HepG2 (cell line): ENCODE measurements around the gene PDPK1. TPM values are rescaled to one million over a fixed set of nuclear protein-coding genes. Genes with fewer than 3 reads are reported as not detected.

ENCODE experiments used
- JDP2 ChIP-seq: sonication (generic); formaldehyde crosslinking; IDR thresholded peaks from 2 replicates; pipeline ENCODE4 v1.8.1; 2022; ENCODE audit warnings: missing genetic modification reagents, borderline replicate concordance
- MED8 ChIP-seq: sonication (generic); formaldehyde crosslinking; IDR thresholded peaks from 2 replicates; pipeline ENCODE4 v1.8.1; 2023; ENCODE audit warnings: mild to moderate bottlenecking, missing genetic modification reagents; ENCODE audit not compliant: insufficient replicate concordance
- NONO ChIP-seq, 2 experiments: fragments of 450-650 bp in 1 of 2; sonication (generic) in 1 of 2; formaldehyde crosslinking in 1 of 2; IDR thresholded peaks in 1 of 2; conservative IDR thresholded peaks in 1 of 2; 2 replicates each; pipeline versions ENCODE4 v1.6.1 to v1.8.0; 2017 to 2022; ENCODE audit warnings: mild to moderate bottlenecking in 1 of 2, missing genetic modification reagents in 1 of 2, moderate library complexity in 1 of 2
- NR2C2 ChIP-seq: sonication (generic); formaldehyde crosslinking; IDR thresholded peaks from 2 replicates; pipeline ENCODE4 v1.4.0; 2020; ENCODE audit warnings: missing genetic modification reagents, mild to moderate bottlenecking, moderate library complexity, borderline replicate concordance
- POLR2G ChIP-seq: fragments of 200-400 bp; formaldehyde crosslinking; IDR thresholded peaks from 2 replicates; pipeline ENCODE4 v1.6.1; 2018; ENCODE audit warnings: mild to moderate bottlenecking, low read depth, low read length, moderate library complexity
- SMAD1 ChIP-seq: sonication (generic); formaldehyde crosslinking; IDR thresholded peaks from 2 replicates; pipeline ENCODE4 v1.4.0; 2020; ENCODE audit warnings: missing genetic modification reagents, low read depth, mild to moderate bottlenecking, borderline replicate concordance
- TBX2 ChIP-seq: sonication (generic); formaldehyde crosslinking; IDR thresholded peaks from 2 replicates; pipeline ENCODE4 v1.5.0; 2020; ENCODE audit warnings: missing genetic modification reagents, mild to moderate bottlenecking, borderline replicate concordance
- TGIF2 ChIP-seq: IDR thresholded peaks from 2 replicates; pipeline ENCODE4 v1.6.1; 2016; ENCODE audit warnings: control low read depth, missing compliant biosample characterization
- TOPORS ChIP-seq: sonication (generic); formaldehyde crosslinking; IDR thresholded peaks from 2 replicates; pipeline ENCODE4 v1.8.0; 2023; ENCODE audit warnings: mild to moderate bottlenecking, missing genetic modification reagents
- YY1 ChIP-seq: IDR thresholded peaks from 2 replicates; pipeline ENCODE4 v1.6.1; 2011; ENCODE audit warnings: low read length, low read depth, moderate library complexity, mild to moderate bottlenecking; ENCODE audit not compliant: insufficient read depth, insufficient replicate concordance
- ZNF12 ChIP-seq: sonication (generic); formaldehyde crosslinking; IDR thresholded peaks from 2 replicates; pipeline ENCODE4 v1.5.0; 2020; ENCODE audit warnings: missing genetic modification reagents
- ZNF136 ChIP-seq: sonication (generic); formaldehyde crosslinking; IDR thresholded peaks from 2 replicates; pipeline ENCODE4 v1.8.1; 2022; ENCODE audit warnings: low read depth, mild to moderate bottlenecking, moderate library complexity, missing genetic modification reagents
- ZNF33B ChIP-seq: sonication (generic); formaldehyde crosslinking; IDR thresholded peaks from 2 replicates; pipeline ENCODE4 v1.5.1; 2020; ENCODE audit warnings: mild to moderate bottlenecking, missing genetic modification reagents
- ZNF510 ChIP-seq: sonication (generic); formaldehyde crosslinking; IDR thresholded peaks from 2 replicates; pipeline ENCODE4 v1.4.0; 2020; ENCODE audit warnings: low read depth, mild to moderate bottlenecking, missing genetic modification reagents
- ZNF563 ChIP-seq: sonication (generic); formaldehyde crosslinking; IDR thresholded peaks from 2 replicates; pipeline ENCODE4 v1.8.0; 2022; ENCODE audit warnings: mild to moderate bottlenecking, moderate library complexity, missing genetic modification reagents
- ZNF577 ChIP-seq: sonication (generic); formaldehyde crosslinking; IDR thresholded peaks from 2 replicates; pipeline ENCODE4 v1.4.0; 2020; ENCODE audit warnings: mild to moderate bottlenecking, low read depth, missing genetic modification reagents, borderline replicate concordance
- ZNF605 ChIP-seq: sonication (generic); formaldehyde crosslinking; IDR thresholded peaks from 2 replicates; pipeline ENCODE4 v1.8.0; 2022; ENCODE audit warnings: mild to moderate bottlenecking, missing genetic modification reagents
- ZNF678 ChIP-seq: sonication (generic); formaldehyde crosslinking; IDR thresholded peaks from 2 replicates; pipeline ENCODE4 v1.4.0; 2020; ENCODE audit warnings: mild to moderate bottlenecking, missing genetic modification reagents
- ZNF841 ChIP-seq: sonication (generic); formaldehyde crosslinking; IDR thresholded peaks from 2 replicates; pipeline ENCODE4 v1.8.1; 2023; ENCODE audit warnings: missing genetic modification reagents, borderline replicate concordance
- ZSCAN25 ChIP-seq: sonication (generic); formaldehyde crosslinking; IDR thresholded peaks from 2 replicates; pipeline ENCODE4 v1.8.0; 2022; ENCODE audit warnings: mild to moderate bottlenecking, missing genetic modification reagents
- polyA plus RNA-seq, 8 experiments: library from polyadenylated mRNA; depleted of rRNA in 3 of 8; stranded (reverse) in 7 of 8; unstranded in 1 of 8; fragments of >200 nt; fragmentation: Illumina TruSeq in 4 of 8; extraction: Trizol in 4 of 8; gene quantifications; 2 replicates each; pipeline versions ENCODE4 v1.2.1 to v1.2.3, GENCODE V29; 2011 to 2016; ENCODE audit warnings: low read depth in 4 of 8, missing spikeins in 1 of 8, mixed read lengths in 1 of 8; ENCODE audit not compliant: insufficient read depth in 1 of 8
- total RNA-seq, 5 experiments: library from RNA; depleted of rRNA; stranded (reverse); fragments of >200 nt; fragmentation: Illumina TruSeq; extraction: Trizol; gene quantifications; 2 replicates each; pipeline ENCODE4 v1.2.3, GENCODE V29; 2016; ENCODE audit warnings: low read depth in 1 of 5
- TF ChIP-seq, protein P1 (sequence below): sonication (generic); formaldehyde crosslinking; IDR thresholded peaks from 2 replicates; pipeline ENCODE4 v1.5.0; 2020; ENCODE audit warnings: mild to moderate bottlenecking, missing genetic modification reagents, moderate library complexity
- TF ChIP-seq, protein P2 (sequence below): IDR thresholded peaks from 2 replicates; pipeline ENCODE4 v1.6.1; 2016; ENCODE audit warnings: missing genetic modification reagents, missing compliant biosample characterization
- TF ChIP-seq, protein P3 (sequence below): sonication (generic); formaldehyde crosslinking; IDR thresholded peaks from 2 replicates; pipeline ENCODE4 v1.4.0; 2020; ENCODE audit warnings: mild to moderate bottlenecking, missing genetic modification reagents
- TF ChIP-seq, protein P4 (sequence below): sonication (generic); formaldehyde crosslinking; IDR thresholded peaks from 2 replicates; pipeline ENCODE4 v1.5.0; 2020; ENCODE audit warnings: mild to moderate bottlenecking, missing genetic modification reagents

PDPK1 gene
- total and polyA plus RNA-seq, 2 of the 13 experiments (the other 11 are each of a cell fraction or from before 2014, with no cell fraction given): 59.6 to 129 TPM

DNA sequence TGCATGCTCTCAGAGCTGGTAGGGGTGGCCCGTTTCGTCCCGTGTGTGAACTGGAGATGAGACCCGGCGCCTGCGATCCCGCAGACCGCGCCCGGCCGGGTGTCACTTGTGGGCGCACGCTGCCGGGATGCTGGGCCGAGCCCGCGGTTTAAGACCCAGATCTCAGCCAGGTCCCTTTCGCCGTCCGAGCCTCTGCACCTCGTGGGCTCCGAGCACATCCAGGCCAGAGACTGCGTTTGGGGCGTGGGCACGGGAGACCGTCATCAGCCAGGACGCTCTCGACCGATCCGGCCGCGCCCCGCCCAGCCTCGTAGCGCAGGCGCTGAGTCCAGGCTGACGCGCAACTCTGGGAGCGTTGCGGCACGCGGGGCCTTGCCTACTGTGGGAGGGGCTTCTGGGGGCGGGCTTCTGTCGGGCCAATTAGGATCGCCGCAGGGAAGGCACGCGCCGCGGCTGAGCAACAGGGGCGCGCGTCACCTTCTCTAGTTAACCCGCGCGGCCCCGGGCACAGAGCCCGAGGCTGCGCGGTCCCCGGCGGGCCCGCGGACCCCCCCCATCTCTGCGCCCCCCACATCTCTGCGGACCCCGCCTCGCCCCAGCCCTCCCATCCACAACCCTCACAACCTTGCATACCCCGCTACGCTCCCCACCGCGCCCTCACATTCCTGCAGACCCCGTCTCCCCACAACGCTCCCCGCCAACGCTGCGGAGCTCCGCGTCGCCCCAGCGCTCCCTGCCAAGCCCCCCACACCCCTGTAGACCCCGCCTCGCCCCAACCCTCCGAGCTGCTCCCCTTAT, 5.9 kb upstream of the PDPK1 start (continued):
- TF ChIP-seq, protein P1, sequence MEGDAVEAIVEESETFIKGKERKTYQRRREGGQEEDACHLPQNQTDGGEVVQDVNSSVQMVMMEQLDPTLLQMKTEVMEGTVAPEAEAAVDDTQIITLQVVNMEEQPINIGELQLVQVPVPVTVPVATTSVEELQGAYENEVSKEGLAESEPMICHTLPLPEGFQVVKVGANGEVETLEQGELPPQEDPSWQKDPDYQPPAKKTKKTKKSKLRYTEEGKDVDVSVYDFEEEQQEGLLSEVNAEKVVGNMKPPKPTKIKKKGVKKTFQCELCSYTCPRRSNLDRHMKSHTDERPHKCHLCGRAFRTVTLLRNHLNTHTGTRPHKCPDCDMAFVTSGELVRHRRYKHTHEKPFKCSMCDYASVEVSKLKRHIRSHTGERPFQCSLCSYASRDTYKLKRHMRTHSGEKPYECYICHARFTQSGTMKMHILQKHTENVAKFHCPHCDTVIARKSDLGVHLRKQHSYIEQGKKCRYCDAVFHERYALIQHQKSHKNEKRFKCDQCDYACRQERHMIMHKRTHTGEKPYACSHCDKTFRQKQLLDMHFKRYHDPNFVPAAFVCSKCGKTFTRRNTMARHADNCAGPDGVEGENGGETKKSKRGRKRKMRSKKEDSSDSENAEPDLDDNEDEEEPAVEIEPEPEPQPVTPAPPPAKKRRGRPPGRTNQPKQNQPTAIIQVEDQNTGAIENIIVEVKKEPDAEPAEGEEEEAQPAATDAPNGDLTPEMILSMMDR (CRISPR knock-in tag): peak; percentile 17; the same call in 1 of the 2 replicates
- peak; percentile 81; the same call in 1 of the 2 replicates for TF ChIP-seq ZNF510
- TF ChIP-seq ZNF678: no peak
- TF ChIP-seq JDP2 (CRISPR knock-in tag): no peak
- TF ChIP-seq POLR2G: peak; percentile 69
- peak; percentile 85 for TF ChIP-seq ZNF33B
- no peak; the same call in 1 of the 2 replicates for TF ChIP-seq NR2C2
- TF ChIP-seq, protein P2, sequence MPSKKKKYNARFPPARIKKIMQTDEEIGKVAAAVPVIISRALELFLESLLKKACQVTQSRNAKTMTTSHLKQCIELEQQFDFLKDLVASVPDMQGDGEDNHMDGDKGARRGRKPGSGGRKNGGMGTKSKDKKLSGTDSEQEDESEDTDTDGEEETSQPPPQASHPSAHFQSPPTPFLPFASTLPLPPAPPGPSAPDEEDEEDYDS: peak; percentile 64; the same call in 1 of the 2 replicates
- TF ChIP-seq ZNF563 (CRISPR knock-in tag): peak; percentile 34; the same call in 1 of the 2 replicates
- TF ChIP-seq ZNF577: no peak
- TF ChIP-seq ZSCAN25 (CRISPR knock-in tag): peak; percentile 85
- peak; percentile 75; the same call in 1 of the 2 replicates for TF ChIP-seq TBX2
- TF ChIP-seq TGIF2 (CRISPR knock-in tag): peak; percentile 50; the same call in 1 of the 2 replicates
- no peak for TF ChIP-seq NONO (IDR thresholded peaks at IDR 0.05)
- TF ChIP-seq NONO (CRISPR knock-in tag; conservative IDR thresholded peaks at IDR 0.05): peak; percentile 96
- no peak for TF ChIP-seq ZNF12 (CRISPR knock-in tag)
- no peak for TF ChIP-seq ZNF841 (CRISPR knock-in tag)
- 0 out of 2 replicates have a peak, but pooled peaks have one; percentile 71 for TF ChIP-seq SMAD1 (CRISPR knock-in tag)
- TF ChIP-seq ZNF605 (CRISPR knock-in tag): 0 out of 2 replicates have a peak, but pooled peaks have one; percentile 16
- TF ChIP-seq, protein P3, sequence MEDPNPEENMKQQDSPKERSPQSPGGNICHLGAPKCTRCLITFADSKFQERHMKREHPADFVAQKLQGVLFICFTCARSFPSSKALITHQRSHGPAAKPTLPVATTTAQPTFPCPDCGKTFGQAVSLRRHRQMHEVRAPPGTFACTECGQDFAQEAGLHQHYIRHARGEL (CRISPR knock-in tag): 0 out of 2 replicates have a peak, but pooled peaks have one; percentile 77
- no peak for TF ChIP-seq YY1
- TF ChIP-seq MED8 (CRISPR knock-in tag): peak; percentile 51
- TF ChIP-seq TOPORS (CRISPR knock-in tag): peak; percentile 44
- TF ChIP-seq, protein P4, sequence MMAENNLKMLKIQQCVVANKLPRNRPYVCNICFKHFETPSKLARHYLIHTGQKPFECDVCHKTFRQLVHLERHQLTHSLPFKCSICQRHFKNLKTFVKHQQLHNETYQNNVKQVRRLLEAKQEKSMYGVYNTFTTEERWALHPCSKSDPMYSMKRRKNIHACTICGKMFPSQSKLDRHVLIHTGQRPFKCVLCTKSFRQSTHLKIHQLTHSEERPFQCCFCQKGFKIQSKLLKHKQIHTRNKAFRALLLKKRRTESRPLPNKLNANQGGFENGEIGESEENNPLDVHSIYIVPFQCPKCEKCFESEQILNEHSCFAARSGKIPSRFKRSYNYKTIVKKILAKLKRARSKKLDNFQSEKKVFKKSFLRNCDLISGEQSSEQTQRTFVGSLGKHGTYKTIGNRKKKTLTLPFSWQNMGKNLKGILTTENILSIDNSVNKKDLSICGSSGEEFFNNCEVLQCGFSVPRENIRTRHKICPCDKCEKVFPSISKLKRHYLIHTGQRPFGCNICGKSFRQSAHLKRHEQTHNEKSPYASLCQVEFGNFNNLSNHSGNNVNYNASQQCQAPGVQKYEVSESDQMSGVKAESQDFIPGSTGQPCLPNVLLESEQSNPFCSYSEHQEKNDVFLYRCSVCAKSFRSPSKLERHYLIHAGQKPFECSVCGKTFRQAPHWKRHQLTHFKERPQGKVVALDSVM (CRISPR knock-in tag): 0 out of 2 replicates have a peak, but pooled peaks have one; percentile 42
- 0 out of 2 replicates have a peak, but pooled peaks have one; percentile 52 for TF ChIP-seq ZNF136 (CRISPR knock-in tag)
